Vagina (tissue), 2 donors: ENCODE data around the gene OSBP2.
"Not testable (repeated sequence)": the region's sequence is repeated elsewhere in the genome, so short reads cannot be mapped to it uniquely, and the experiment has no call there.

Experiments used
- POLR2A ChIP-seq, 2 donors: fragments of 450-650 bp; IDR thresholded peaks; one replicate each; pipeline ENCODE4 v1.6.1; 2017; ENCODE audit warnings: antibody characterized with exemption in 2 of 2, mild to moderate bottlenecking in 2 of 2, moderate library complexity in 2 of 2
- TF ChIP-seq, protein P1 (sequence below), 3 experiments: fragments of 450-650 bp in 2 of 3; fragments of 200-600 bp in 1 of 3; sonication (generic) in 1 of 3; IDR thresholded peaks; one replicate each; pipeline ENCODE4 v1.5.1; 2017 to 2019; ENCODE audit warnings: antibody characterized with exemption in 3 of 3, mild to moderate bottlenecking in 2 of 3, moderate library complexity in 2 of 3

DNA sequence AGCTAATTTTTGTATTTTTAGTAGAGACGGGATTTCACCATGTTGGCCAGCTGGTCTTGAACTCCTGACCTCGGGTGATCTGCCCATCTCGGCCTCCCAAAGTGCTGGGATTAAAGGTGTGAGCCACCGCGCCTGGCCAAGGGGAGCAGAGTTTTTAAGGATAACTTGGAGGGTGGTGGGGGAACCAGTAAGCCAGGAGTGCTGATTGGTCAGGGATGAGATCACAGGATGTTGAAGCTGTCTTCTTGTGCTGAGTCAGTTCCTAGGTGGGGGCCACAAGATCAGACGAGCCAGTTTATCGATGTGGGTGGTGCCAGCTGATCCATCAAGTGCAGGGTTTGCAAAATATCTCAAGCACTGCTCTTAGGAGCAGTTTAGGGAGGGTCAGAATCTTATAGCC lies 45.3 kb downstream of the OSBP2 start:
- TF ChIP-seq, protein P1, sequence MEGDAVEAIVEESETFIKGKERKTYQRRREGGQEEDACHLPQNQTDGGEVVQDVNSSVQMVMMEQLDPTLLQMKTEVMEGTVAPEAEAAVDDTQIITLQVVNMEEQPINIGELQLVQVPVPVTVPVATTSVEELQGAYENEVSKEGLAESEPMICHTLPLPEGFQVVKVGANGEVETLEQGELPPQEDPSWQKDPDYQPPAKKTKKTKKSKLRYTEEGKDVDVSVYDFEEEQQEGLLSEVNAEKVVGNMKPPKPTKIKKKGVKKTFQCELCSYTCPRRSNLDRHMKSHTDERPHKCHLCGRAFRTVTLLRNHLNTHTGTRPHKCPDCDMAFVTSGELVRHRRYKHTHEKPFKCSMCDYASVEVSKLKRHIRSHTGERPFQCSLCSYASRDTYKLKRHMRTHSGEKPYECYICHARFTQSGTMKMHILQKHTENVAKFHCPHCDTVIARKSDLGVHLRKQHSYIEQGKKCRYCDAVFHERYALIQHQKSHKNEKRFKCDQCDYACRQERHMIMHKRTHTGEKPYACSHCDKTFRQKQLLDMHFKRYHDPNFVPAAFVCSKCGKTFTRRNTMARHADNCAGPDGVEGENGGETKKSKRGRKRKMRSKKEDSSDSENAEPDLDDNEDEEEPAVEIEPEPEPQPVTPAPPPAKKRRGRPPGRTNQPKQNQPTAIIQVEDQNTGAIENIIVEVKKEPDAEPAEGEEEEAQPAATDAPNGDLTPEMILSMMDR (IDR thresholded peaks at IDR 0.05): not testable (repeated sequence)
- TF ChIP-seq POLR2A (IDR thresholded peaks at IDR 0.05): not testable (repeated sequence)
